Smooth muscle cell of the brain vasculature (primary cell): ENCODE results near the gene PAQR7.

Experiments used
- DNase-seq: peaks from one replicate; pipeline ENCODE4 v3.0.0-alpha.2; 2012; ENCODE audit warnings: low read depth, low spot score

Gene PAQR7

DNA sequence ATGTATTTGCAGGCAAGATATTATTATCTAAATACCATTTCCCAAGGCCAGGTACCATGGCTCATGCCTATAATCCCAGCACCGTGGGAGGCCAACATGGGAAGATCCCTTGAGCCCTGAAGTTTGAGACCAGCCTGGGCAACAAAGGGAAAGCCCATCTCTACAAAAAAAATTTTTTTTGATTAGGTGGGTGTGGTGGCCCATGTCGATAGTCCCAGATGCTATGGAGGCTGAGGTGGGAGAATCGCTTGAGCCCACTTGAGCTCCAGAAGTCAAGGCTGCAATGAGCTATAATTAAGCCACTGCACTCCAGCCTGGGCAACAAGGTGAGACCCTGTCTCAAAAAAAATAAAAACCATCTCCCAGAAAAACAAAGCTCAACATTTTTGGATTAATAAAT lies 28.5 kb upstream of the PAQR7 start:
- DNase-seq: no peak

DNA sequence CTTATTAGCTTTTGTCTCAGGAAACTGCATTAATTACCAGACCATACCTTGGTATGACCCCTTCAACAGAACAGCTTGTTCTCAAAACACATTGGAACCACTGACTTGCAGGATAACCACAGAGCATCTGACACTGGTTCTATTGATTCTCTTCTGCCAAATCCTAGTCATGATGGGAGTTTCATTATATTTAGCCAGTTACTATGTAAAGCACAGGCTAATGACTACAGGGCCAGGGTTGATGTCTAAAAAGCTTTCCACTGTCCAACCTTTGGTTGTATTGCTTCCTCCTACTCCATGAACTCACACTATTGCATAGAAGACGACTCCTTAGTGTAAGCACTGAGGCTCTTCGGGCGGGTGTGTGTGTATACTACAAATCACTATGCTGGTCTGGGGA lies 27.0 kb upstream of the PAQR7 start:
- DNase-seq: no peak

DNA sequence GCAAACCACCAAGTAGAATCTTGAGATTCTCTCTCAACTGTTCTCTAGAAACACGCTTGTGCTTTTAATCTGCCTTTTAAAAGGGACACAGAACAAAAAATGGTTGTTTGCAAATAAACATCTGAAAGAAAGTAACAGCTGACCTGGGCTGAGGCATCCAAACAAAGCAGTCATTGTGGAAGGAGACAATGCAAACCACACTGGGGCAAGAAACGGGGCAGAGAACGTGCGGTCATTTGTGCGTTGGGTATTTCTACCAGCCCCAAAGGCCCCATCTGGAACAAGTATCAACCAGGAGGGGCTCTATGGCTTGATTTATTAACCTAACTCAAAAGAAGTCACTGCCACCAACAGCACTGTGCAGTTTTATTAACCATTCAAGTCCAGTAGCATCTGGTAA lies 24.7 kb upstream of the PAQR7 start:
- DNase-seq: no peak

DNA sequence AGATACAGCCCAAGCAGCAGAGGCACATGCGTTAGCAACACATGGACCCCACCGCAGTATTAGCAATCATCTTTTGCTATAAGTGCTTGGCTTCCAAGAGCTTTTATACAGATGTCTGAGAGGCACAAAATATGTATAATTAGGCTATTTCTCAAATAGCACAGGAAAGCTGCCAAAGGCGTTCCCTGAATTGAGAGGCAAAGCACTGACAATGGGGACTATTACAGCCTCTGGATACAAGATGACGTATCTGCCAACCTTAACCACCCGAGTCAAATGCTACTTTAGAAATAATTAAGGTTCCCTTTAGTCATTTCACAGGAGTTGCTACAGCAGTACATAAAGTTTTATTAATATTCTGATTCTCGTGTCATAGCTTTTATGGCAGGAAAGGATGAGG lies 24.3 kb upstream of the PAQR7 start:
- DNase-seq: no peak

DNA sequence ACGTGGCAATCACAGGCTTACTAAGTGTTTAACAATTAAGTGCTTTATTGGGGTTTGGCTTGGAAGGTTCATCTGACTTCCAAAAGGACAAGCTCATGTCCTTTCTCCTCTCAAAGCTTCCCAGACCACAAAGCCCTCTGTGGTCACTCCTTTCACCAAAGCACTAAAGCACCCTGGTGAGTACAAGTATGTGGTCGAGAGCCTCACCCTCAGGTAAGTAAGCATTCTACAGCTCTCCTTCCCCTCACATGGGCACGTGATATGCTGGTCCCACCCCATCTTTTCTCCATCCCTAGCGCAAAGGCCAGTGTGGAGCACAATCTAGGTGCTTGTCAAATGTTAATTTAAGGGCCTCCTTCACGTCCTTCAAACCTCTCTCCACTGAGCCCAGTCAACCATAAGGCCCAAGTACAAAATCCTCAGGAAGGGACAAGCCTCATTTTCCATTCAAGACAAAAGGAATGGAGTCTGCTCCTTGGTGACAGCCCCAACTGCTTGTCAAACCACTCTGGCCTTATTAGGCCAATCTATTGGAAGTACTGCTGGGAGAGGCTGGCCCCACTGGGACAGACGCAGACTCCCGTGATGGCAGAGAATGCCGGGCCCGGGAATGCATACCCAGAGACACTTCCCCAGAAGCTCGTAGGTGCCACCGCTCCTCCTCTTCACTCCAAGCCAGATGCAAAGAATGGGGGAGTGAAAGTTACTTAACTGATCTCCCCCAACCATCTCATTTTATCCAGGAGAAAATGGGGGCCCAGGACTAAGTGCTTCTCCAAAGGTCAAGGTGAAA lies 22.9 kb upstream of the PAQR7 start:
- no peak for DNase-seq

DNA sequence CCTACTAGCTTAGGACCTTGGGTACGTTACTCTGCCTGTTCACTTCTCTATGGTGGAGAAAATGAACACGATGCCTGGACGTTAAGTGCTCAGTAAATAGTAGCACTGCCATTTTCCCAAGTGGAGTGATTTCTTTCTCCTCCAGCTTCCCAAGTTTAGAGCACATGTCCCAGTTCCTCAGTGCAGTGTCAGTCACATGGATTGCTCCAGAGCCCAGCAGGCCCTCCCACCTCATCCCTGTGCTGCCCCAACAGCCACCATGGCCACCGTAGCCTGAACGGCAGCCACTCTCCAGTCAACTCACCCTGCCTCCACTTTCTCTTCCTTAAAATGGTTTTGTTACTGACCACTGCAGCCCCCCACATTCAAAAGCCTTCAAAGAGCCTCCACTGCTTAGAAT lies 22.2 kb upstream of the PAQR7 start:
- no peak for DNase-seq

DNA sequence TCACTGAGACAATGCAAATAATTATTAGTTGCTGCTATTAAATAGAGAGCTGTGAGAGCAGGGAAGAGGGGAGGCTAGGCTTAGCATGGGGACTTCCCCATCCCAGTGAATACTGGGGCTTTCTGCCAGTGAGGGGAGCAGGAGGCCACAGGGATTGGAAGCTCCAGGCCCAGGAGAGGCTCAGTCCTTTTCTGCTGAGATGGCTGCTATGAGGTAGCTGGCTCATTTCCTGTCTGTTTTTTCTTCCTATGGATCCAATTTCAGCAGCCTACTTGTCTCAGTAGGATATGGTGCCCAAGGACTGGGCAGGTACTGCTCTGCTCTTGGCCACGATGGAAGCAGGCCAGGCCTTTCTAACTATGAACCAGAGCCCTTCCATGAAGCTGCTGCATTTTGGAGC lies 20.8 kb upstream of the PAQR7 start:
- DNase-seq: no peak

DNA sequence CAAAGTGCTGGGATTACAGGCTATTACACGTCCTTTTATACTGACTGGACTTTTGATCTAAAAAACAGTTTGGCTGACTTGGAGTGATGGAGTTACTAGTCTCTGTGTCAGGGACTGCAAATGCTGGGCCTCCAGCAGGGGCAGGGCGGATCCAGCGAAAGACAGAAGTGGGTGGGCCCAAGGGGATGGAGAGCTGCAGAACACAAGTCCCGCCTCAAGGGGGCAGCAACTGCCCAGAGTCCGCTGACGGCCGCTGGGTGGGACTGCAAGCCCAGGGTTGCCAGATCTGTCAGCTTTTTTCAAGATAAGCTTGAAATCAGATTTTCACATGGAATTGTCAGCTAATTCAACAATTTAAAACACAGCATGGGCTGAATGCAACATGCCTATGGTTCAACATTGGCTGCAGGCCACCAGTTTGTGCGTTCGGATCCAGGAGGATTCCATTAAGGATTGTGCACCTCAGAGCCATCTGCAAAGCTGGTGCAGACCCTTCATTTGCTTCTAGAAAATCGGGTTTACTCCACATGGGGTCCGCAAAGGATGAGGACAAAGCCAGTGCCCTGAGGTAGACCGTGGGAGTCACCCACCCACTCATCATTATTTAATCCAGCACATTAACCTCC lies 20.0 kb upstream of the PAQR7 start:
- DNase-seq: peak; percentile 89

DNA sequence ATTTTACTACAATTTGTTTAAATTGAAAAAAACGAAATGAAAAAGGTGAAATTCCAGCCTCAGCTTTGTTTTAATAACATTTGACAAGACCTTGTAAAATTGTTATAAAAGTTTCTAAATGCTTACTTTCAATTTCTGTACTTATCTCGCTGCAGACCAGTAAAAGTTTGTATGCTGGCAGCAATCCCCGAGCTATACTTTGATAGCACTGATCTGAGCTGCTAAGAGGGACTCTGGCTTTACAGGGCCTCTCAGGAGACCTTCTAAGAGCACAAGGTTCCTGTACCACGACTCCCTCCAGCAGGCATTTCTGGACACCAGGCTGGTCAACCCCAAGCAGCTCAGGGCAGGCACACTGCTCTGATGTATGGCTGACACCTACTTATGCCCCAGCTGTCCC lies 17.6 kb upstream of the PAQR7 start:
- DNase-seq: no peak

DNA sequence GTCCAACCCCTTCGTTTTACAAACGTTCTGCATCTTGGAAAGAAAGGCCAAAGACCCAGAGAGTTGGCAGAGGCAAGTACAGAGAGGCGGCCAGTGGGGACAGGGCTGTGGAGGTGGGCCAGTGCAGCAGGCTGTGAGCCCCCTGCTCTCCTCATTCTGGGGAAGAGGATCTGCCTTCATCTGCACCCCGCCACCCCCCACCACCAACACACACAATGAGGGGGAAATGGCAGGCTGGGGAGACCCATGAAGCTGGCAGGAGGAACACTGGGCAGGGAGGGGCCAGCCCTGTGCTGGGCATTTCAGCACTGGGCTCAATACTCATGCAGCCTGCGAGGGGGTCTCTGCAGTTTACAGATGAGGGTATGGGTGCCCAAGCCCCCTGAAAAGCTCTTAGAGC lies 16.1 kb upstream of the PAQR7 start:
- no peak for DNase-seq

DNA sequence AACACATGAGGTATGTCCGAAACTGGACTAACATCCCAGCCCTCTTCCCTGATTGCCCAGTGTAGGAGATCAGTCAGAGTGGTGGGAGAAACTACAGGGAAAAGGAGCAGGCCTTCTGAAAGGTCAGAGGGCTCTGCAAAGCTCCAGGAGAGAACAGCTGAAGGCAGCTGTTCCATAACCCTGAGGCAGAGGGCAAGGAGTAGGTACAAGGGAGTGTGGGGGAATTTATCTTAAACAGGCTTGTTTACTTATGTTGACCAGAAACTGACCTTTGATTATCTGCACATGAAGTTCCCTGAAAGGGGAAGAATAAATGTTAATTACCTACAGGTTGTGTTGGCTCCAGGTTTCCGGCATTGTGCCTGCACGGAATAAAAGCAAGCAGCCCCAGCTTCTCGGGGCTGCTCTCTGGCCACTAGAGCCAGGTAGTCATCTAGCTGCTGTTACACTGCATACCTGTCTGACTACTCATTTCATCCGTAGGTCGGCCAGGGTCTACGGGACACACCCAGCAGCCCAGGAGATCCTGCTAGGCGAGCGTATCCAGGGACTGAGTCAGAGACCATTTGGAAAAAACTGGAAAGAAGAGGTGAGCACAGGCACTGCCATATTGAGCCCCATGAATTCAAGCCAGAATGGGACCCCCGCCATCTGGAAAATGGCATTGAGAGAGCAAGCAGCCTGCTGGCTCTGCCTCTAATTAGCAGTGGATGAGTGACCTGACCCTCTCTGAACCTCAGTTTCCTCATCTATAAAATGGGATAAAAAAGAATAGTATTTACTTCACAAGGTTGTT lies 14.9 kb upstream of the PAQR7 start:
- DNase-seq: no peak

DNA sequence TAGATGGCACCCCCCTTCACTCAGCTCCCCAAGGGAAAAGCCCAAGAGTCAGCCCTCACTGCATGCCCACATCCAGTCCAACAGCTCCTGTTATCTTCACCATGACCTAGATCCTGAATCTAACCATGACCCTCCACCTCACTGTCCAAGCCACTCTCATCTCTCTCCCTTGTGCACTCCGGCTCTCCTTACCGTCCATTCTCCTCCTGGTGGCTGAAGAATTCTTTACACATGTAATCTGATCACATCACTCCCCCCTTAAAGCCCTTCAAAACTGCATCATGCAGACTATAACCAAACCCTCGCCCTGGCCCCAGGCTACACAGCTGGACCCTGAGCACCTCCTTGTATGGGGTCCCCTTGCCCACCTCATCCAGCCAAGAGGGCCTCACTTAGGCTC lies 14.0 kb upstream of the PAQR7 start:
- no peak for DNase-seq

DNA sequence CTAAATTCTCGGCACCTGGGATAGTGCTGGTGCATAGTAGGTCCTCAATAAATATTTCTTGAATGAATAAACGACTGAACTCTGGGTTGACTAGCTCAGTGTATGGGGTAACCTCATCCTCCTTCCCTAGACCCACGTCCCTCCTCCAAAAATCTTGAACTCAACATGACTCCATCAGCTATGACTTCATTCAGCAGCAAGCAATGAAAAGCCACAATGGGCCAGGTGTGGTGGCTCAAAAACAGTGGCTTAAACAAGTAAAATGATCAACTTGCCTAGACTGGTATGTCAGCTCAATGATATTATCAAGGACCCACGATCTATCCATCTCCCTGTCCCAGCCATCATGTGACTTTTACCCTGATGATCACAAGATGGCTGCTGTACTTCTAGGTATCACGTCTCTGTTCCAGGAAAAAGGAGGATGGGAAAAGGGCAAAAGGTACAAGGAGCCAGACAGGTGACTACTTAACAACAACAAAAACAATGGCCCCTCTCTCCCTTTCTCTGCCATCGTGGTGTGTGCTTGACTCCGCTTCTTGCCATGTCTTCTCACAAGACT lies 13.0 kb upstream of the PAQR7 start:
- no peak for DNase-seq

DNA sequence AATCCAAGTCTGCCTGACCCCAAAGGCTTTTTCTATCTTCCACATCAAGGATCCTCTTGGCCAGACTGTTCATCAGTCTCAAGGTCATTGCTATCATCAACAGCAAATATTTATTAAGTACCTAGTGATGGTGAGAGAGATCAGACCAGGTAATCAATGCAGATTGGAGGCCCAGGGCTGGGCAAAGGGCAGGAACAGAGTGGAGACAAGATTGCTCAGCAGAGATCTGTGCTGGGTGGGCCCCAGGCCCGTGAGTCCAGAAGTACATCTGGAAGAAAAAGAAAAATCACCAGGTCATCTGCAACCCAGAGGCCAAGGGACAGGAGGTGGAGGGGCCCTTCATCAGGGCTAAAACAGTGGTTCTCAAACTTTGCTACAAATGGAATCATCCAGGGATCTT lies 10.1 kb upstream of the PAQR7 start:
- no peak for DNase-seq

DNA sequence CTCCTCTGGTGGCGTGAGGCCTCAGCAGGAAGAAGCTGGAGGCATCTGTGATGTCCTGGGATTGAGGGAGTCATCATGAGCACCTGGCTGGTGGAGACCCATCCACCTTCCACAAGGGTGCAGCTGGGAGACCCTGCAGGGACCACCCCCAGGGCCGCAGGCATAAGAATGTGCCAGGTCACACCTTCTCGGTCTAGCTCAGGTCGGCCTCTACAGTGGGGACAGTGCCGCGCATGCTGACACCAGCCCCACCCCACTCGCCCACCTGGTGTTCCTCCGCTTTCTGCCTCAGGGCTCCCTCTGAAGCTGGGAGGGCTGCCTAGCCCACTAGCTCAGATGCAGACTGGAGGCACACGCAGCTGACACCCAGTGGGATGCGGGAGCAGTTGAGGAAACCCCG lies 5.8 kb upstream of the PAQR7 start:
- DNase-seq: no peak

DNA sequence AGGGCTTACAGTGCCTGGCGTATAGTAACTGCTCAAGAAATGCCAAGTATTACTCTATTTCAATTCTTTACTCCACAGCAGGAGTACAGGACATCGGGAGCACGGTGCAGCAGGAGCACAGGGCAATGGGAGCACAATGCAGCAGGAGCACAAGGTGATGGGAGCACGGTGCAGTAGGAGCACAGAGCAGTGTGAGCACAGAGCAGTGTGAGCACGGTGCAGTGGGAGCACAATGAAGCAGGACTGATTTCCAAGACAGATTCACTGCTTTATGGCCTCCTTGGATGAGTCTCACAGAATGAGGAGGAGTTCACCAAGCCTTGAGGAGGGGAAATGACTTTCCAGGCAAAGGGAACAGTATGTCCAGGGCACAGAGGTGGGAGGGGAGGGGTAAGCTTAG lies 5.0 kb upstream of the PAQR7 start:
- no peak for DNase-seq

DNA sequence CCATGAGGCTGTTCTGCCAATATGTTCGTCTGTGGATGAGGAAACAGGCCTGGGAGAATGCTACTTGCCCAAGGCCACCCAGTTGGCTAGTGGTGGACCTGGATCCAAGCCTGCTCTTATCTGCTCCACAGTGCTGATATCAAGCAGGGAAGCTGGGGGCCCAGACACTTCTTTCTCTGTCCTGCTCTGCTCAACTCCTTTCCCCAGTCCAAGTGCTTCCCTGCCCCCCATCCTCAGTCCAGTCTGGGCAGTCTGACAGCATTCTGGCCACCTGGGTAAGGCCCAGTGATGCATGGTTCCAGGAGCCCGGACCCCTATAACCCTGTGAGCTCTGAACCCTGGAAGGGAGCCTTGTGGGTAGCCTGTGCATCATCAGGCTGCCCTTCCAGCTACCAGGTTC lies 4.2 kb upstream of the PAQR7 start:
- no peak for DNase-seq

DNA sequence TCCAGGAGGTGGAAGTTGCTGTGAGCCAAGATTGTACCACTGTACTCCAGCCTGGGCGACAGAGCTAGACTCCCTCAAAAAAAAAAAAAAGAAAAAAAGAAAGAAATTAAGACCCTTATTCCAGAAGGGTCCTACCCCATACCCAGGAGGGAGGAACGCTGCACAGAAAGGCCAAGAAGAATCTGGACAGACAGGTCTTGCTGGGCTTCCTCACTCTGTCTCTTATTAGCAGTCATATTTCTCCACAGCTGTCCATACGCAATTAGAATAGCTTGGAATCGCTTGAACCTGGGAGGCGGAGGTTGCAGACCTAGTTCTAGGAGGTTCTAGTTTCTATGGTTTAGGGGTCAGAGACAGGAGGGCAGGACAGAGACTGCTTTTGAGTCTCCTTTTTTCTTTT lies 3.2 kb upstream of the PAQR7 start:
- DNase-seq: no peak

DNA sequence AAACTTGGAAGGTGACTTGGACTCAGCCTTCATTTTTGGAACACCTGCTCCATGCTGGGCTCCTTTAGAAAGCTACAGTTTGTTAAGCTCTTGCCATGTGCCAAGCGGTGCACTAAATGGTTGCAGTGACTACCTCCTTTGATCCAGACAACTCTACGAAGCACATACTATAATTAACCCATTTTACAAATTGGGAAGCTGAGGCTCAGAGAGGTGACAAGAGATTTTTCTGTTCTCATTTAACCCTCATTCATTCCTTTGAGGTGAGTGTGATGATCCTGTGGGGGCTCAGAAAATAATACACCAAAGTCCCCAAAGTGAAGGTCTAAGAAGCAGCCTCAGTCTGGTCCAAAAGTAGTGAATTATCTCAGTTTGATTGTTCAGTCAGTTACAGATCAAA lies 1.6 kb upstream of the PAQR7 start:
- no peak for DNase-seq

DNA sequence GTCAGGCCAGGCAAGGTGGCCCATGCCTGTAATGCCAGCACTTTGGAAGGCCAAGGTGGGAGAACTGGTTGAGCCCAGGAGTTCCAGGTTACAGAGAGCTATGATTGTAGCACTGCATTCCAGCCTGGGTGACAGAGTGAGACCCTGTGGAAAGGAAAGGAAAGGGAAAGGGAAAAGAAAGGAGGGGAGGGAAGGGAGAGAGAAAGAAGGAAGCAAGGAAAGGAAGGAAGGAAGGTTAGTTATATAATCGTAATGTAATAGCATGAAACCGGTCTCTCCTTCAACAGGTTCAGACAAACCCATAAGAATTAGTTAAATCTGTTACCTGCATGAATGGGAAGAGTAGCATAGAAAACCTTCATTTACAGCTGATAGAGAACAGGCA lies 1.2 kb upstream of the PAQR7 start:
- no peak for DNase-seq

DNA sequence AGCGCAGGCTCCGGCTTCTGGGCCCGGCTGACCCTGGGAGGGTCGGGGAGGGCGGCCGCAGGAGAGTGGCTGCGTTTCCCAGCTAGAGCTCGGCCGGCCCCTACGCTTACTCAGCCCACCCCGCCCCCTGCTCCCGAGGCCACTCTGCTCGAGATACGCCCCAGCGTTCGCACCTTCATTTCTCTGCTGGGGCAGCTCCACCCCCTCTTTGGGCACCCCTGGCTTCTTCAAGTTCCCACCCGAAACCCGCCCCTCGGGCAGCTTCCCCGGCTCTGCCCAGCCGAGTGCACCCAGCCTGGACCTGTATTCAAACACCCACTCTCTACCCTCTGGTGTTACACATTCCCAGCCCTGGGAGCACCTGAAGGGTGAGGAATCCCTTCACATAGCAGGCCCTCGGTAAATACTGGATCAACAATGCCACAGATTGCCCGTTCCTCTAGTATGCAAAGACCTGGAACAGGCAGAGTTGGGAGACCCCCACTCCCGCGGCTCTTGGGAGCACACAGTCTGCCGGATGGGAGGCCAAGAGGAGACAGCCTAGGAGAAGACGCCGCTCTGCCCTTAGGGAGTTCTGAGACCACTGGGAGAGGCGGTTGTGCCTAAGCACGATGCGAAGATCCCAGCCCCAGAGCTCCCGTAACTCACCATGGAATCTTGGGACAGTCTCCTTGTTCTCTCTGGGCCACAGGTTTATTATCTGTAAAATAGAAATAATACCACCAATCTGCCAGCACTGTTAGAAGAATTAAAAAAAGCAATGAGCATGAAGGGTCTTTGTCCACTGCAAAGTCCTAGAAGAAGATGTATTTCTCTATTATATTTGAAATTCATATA lies 566 bp upstream of the PAQR7 start:
- no peak for DNase-seq
